Measurements from ENCODE around the gene SDHAF2. TPM values are rescaled to one million over a fixed set of nuclear protein-coding genes. Genes with fewer than 3 reads are reported as not detected.
A peak's percentile ranks its signal among the peaks of the same experiment; 100 is the strongest.
"Not testable (repeated sequence)": the region's sequence is repeated elsewhere in the genome, so short reads cannot be mapped to it uniquely, and the experiment has no call there.

Gene SDHAF2
- total RNA-seq, 4 donors from 2014 or later: 29.0 to 71.0 (median 48.3) TPM

DNA sequence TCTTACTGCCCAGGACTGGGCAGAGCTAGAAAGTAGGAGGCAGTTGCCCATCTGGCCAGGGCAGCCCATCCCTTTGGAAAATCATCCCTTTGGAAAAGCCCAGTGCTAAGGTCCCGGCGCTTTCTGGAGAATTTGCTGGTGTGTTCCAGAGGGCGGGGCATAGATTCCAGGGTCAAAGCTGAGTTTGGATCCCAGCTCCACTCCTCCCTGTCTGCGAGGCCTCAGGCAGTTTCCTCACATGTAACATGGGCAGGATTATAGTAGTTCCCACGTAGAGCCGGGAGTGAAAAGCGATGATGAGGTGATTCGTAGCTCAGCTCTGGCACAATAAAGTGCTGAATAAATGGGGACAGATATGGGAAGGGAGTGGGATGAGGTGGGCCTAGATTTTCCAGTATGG lies 47.2 kb downstream of the SDHAF2 start:
- no peak for DNase-seq (ENCODE audit: extremely low spot score)
- Histone ChIP-seq H3K4me1 (peaks cover 24 to 39% (median 34%) of the 10 kb centered on the region in 4 donors), H3K27me3 (peaks cover 0 to 16% (median 2%) of the 10 kb centered on the region in 4 donors), H3K9me3 (no peaks in the 10 kb centered on the region), H3K36me3 (peaks cover 0 to 8% (median 0%) of the 10 kb centered on the region in 4 donors), H3K4me3 (no peak overlapping the region), H3K27ac (replicated peaks in 1 of 4) (peak overlapping the region in 2 of 4 donors; percentile 2 to 8)
- 55% methylated on average over 6 of the region's 8 CpGs for WGBS
- intact Hi-C loops (cut with DNase I): loop anchor here (2.0 kb wide), 1 partner anchor 40 kb away; no protein-coding TSS in a partner anchor
- TF ChIP-seq, protein P1, sequence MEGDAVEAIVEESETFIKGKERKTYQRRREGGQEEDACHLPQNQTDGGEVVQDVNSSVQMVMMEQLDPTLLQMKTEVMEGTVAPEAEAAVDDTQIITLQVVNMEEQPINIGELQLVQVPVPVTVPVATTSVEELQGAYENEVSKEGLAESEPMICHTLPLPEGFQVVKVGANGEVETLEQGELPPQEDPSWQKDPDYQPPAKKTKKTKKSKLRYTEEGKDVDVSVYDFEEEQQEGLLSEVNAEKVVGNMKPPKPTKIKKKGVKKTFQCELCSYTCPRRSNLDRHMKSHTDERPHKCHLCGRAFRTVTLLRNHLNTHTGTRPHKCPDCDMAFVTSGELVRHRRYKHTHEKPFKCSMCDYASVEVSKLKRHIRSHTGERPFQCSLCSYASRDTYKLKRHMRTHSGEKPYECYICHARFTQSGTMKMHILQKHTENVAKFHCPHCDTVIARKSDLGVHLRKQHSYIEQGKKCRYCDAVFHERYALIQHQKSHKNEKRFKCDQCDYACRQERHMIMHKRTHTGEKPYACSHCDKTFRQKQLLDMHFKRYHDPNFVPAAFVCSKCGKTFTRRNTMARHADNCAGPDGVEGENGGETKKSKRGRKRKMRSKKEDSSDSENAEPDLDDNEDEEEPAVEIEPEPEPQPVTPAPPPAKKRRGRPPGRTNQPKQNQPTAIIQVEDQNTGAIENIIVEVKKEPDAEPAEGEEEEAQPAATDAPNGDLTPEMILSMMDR (IDR thresholded peaks at IDR 0.05): no peak
- TF ChIP-seq POLR2AphosphoS5 (IDR thresholded peaks at IDR 0.05): no peak
- TF ChIP-seq POLR2A (IDR thresholded peaks at IDR 0.05; ENCODE audit: low read depth): no peak
- TF ChIP-seq EP300 (IDR thresholded peaks at IDR 0.05): no peak

DNA sequence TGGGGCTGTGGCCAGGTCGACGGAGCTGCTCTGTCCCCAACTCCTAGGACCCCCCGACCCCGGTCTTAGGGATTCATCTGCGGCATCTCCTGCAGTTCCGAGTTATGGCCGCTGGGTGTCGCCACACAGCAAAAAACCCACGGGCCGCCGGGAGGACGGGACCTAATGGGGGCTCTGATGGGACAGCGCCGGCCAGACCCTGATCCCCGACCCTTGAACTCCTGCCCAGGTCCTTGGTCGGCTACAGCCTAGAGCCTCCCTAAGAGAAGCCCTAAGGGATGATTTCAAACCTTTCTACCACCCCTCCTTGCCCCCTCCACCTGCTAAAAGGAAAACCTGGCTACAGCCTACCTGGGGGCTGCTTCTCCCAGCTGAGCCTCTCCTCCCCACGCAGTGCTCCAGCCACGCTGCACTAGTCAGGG lies 47.8 kb downstream of the SDHAF2 start:
- DNase-seq (ENCODE audit: extremely low spot score): no peak
- intact Hi-C loops (cut with DNase I): loop anchor here (2.0 kb wide), 2 partner anchors 39 to 161 kb away; no protein-coding TSS in a partner anchor
- Histone ChIP-seq H3K4me1 (peaks cover 23 to 33% (median 28%) of the 10 kb centered on the region in 4 donors), H3K4me3 (no peak overlapping the region), H3K27me3 (peaks cover 0 to 22% (median 2%) of the 10 kb centered on the region in 4 donors), H3K9me3 (no peaks in the 10 kb centered on the region), H3K27ac (replicated peaks in 1 of 4) (peak overlapping the region in 2 of 4 donors; percentile 2 to 8), H3K36me3 (peaks cover 0 to 8% (median 0%) of the 10 kb centered on the region in 4 donors)
- no peak for TF ChIP-seq POLR2AphosphoS5 (IDR thresholded peaks at IDR 0.05)
- TF ChIP-seq, protein P1 (IDR thresholded peaks at IDR 0.05): peak; percentile 88 to 97 (median 93)
- 3% methylated on average over 16 of the region's 18 CpGs for WGBS

DNA sequence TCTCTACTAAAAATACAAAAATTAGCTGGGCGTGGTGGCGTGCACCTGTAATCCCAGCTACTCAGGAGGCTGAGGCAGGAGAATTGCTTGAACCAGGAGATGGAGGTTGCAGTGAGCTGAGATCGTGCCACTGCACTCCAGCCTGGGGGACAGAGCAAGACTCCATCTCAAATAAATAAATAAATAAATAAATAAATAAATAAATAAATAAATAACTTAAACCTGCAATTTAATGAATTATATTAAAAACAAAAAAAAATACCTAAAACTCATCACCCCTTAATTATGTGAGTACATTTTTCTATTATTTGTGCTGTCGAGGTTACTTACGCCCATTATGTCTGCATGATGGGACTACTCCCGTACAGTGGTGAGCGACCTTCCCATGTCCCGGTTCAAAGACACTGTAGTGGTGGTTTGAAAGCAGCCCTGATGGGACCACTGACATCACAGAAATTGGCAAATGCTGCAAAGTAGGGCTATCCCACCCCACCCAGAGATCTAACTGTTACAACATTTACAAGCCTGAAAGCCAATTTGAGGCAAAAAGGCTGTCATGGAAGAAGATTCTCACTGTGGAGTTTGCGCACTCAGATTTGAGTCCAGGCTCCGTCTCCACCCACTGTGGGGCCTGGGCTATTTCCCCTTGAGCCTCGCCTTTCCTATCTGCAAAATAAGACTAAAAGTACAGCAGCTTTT lies 49.6 kb downstream of the SDHAF2 start:
- 79% methylated on average over 11 of the region's 11 CpGs for WGBS
- not testable (repeated sequence) for H3K36me3 ChIP-seq; H3K9me3 ChIP-seq; H3K27ac ChIP-seq (replicated peaks in 1 of 4); DNase-seq (ENCODE audit: extremely low spot score); H3K4me3 ChIP-seq
- Histone ChIP-seq H3K27me3 (peaks cover 0 to 23% (median 2%) of the 10 kb centered on the region in 4 donors), H3K4me1 (peaks cover 20 to 30% (median 23%) of the 10 kb centered on the region in 4 donors)
- intact Hi-C loops (cut with DNase I): loop anchor here (2.0 kb wide), 1 partner anchor 159 kb away; no protein-coding TSS in a partner anchor

DNA sequence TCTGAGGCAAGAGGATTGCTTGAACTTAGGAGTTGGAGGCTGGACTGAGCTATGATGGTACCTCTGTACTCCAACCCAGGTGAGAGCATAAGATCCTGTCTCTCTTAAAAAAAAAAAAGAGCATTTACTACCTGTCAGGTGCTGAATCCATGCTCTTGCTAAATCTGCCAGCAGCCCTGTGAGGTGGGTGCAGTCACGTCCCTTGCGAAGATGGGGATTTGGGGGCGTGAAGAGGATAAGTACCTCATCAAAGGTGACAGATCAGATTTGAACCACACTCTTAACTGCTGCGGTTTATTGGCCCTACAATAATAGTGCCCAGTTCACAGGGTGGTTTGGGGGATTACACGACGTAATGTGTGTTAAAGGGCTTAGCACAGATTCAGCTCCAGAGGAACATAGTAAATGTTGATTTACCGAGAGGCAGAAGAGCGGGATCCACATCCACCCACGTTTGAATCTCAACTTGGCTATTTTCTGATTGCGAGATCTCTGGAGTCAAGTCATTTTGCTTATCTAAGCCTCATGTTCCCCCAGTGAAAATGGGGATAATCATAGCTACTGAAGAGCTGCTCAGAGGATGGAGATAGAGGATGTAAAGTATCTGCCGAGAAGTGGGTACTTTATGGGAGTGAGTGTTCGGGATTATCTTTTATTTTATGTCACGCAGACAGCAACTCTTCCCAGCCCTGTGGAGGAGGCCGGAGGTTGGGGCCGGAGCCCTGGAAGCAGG lies 50.5 kb downstream of the SDHAF2 start:
- Histone ChIP-seq H3K27ac (replicated peaks in 1 of 4) (no peak overlapping the region), H3K9me3 (no peaks in the 10 kb centered on the region), H3K4me1 (peaks cover 20 to 30% (median 23%) of the 10 kb centered on the region in 4 donors), H3K27me3 (peaks cover 0 to 23% (median 2%) of the 10 kb centered on the region in 4 donors), H3K36me3 (peaks cover 0 to 6% (median 0%) of the 10 kb centered on the region in 4 donors), H3K4me3 (no peak overlapping the region)
- no peak for DNase-seq (ENCODE audit: extremely low spot score)
- TF ChIP-seq POLR2A (IDR thresholded peaks at IDR 0.05; ENCODE audit: low read depth) (no peak), EP300 (IDR thresholded peaks at IDR 0.05) (no peak), POLR2AphosphoS5 (IDR thresholded peaks at IDR 0.05) (no peak)
- TF ChIP-seq, protein P1 (IDR thresholded peaks at IDR 0.05): no peak
- 87% methylated on average over 14 of the region's 15 CpGs for WGBS
- intact Hi-C loops (cut with DNase I): no loop called here

DNA sequence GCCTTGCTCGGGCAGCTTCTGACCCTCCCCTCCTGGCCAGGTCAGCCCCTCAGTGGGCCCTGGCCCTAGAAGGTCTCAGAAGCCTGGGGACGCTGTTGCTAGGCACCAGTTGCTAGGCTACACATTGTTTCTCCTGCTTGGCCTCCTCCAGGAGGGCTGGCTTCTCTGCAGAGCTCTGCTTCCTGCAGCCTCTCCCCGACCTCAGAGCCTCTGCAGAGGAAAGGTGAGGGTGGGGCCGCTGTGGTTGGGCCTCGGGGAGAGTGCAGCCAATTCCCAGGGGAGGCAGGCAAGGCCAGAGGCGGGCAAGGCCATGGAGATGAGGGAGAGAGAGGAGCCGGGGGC lies 51.0 kb downstream of the SDHAF2 start:
- Histone ChIP-seq H3K27me3 (peaks cover 0 to 23% (median 2%) of the 10 kb centered on the region in 4 donors), H3K9me3 (no peaks in the 10 kb centered on the region), H3K4me1 (peaks cover 20 to 30% (median 23%) of the 10 kb centered on the region in 4 donors), H3K36me3 (peaks cover 0 to 11% (median 0%) of the 10 kb centered on the region in 4 donors), H3K27ac (replicated peaks in 1 of 4) (no peak overlapping the region), H3K4me3 (no peak overlapping the region)
- WGBS: 32% methylated on average over 7 of the region's 7 CpGs
- intact Hi-C loops (cut with DNase I): no loop called here
- DNase-seq (ENCODE audit: extremely low spot score): no peak
- TF ChIP-seq EP300 (IDR thresholded peaks at IDR 0.05): no peak
- TF ChIP-seq POLR2AphosphoS5 (IDR thresholded peaks at IDR 0.05): no peak
- TF ChIP-seq POLR2A (IDR thresholded peaks at IDR 0.05; ENCODE audit: low read depth): no peak
- TF ChIP-seq, protein P1 (IDR thresholded peaks at IDR 0.05): no peak
